T-helper 2 cell treated with Interferon-gamma antibody and Interleukin-4, amounts not matched to agents 100 ng/mL and 5 ng/mL, for 36 hours (primary cell): ENCODE measurements around the gene CC2D1B. TPM values are rescaled to one million over a fixed set of nuclear protein-coding genes. Genes with fewer than 3 reads are reported as not detected.

Source experiments
- intact Hi-C: fragments of 100-400 bp; cut with micrococcal nuclease; formaldehyde crosslinking; loops from one replicate; pipeline ENCODE4 v1.15.1; 2023
- total RNA-seq: library from RNA; stranded (reverse); gene quantifications from 2 replicates; pipeline ENCODE4 v1.2.3, GENCODE V29; 2022

CC2D1B gene
- total RNA-seq: 47.1 and 49.1 TPM in 2 replicates

- intact Hi-C loops: loop anchor here (1.0 to 10.0 kb wide), 9 partner anchors 38 to 1131 kb away; partner anchors contain the start of genes KTI12, LRP8, NRDC and ORC1
These were observed at the start of gene CC2D1B for GRCh38 chr1:52365746-52366516. TSS of gene CC2D1B (minus strand) at chr1:52366205. CDS start at chr1:52364620, 1,585 bp downstream.

- intact Hi-C loops: no loop called here
These were observed 48.9 kb upstream of the CC2D1B start for GRCh38 chr1:52414942-52415341.

GRCh38 chr1:52413410-52413989 is 47.5 kb upstream of the CC2D1B start:
- intact Hi-C loops: no loop called here

GRCh38 chr1:52404975-52405338 is 39.0 kb upstream of the CC2D1B start:
- intact Hi-C loops: loop anchor here (1.0 to 10.0 kb wide), 6 partner anchors 19 to 520 kb away; partner anchors contain the start of genes CC2D1B, ECHDC2, SCP2 and TUT4

GRCh38 chr1:52404116-52404974 is 38.3 kb upstream of the CC2D1B start, which contains the start of the genes ORC1 and PRPF38A:
TSS of gene ORC1 (minus strand) at chr1:52404423. CDS start at chr1:52402223, 2,200 bp downstream.
TSS of gene PRPF38A (plus strand) at chr1:52404602. CDS start at chr1:52404750, 148 bp downstream.
- intact Hi-C loops: loop anchor here (1.0 to 10.0 kb wide), 6 partner anchors 20 to 520 kb away; partner anchors contain the start of genes CC2D1B, ECHDC2, SCP2 and TUT4

- intact Hi-C loops: loop anchor here (1.0 to 10.0 kb wide), 6 partner anchors 21 to 521 kb away; partner anchors contain the start of genes CC2D1B, ECHDC2, SCP2 and TUT4
These were observed 37.6 kb upstream of the CC2D1B start for GRCh38 chr1:52403566-52404115.

- intact Hi-C loops: loop anchor here (10.0 kb wide), 1 partner anchor 522 kb away; the partner anchor contains the start of genes ECHDC2 and SCP2
These were observed 36.8 kb upstream of the CC2D1B start for GRCh38 chr1:52402860-52403240.

- intact Hi-C loops: loop anchor here (10.0 kb wide), 1 partner anchor 525 kb away; the partner anchor contains the start of genes ECHDC2 and SCP2
These were observed 34.1 kb upstream of the CC2D1B start for GRCh38 chr1:52400131-52400530.

- intact Hi-C loops: loop anchor here (10.0 kb wide), 1 partner anchor 525 kb away; the partner anchor contains the start of genes ECHDC2 and SCP2
These were observed 33.6 kb upstream of the CC2D1B start for GRCh38 chr1:52399629-52400028.

- intact Hi-C loops: no loop called here
These were observed 27.2 kb upstream of the CC2D1B start for GRCh38 chr1:52393174-52393573.

GRCh38 chr1:52386458-52386857 is 20.5 kb upstream of the CC2D1B start:
- intact Hi-C loops: no loop called here

GRCh38 chr1:52385376-52385775 is 19.4 kb upstream of the CC2D1B start:
- intact Hi-C loops: no loop called here

- intact Hi-C loops: loop anchor here (5.0 to 10.0 kb wide), 3 partner anchors 317 to 1135 kb away; partner anchors contain the start of genes LRP8 and RNF11
These were observed 3.8 kb upstream of the CC2D1B start for GRCh38 chr1:52369851-52370250.

GRCh38 chr1:52368383-52369172 is 2.6 kb upstream of the CC2D1B start:
- intact Hi-C loops: loop anchor here (1.0 to 10.0 kb wide), 4 partner anchors 319 to 1134 kb away; partner anchors contain the start of genes COA7, LRP8 and RNF11

GRCh38 chr1:52367272-52367671 is 1.3 kb upstream of the CC2D1B start:
- intact Hi-C loops: loop anchor here (2.0 to 10.0 kb wide), 5 partner anchors 186 to 1132 kb away; partner anchors contain the start of genes LRP8, NRDC, RNF11 and TUT4

- intact Hi-C loops: loop anchor here (1.0 to 10.0 kb wide), 9 partner anchors 38 to 1132 kb away; partner anchors contain the start of genes KTI12, LRP8, NRDC and ORC1
These were observed 467 bp upstream of the CC2D1B start for GRCh38 chr1:52366517-52366827.

- intact Hi-C loops: loop anchor here (5.0 to 10.0 kb wide), 3 partner anchors 322 to 1130 kb away; partner anchors contain the start of genes LRP8 and RNF11
These were observed 797 bp downstream of the CC2D1B start for GRCh38 chr1:52365071-52365745.

GRCh38 chr1:52364235-52364839 is 1.7 kb downstream of the CC2D1B start:
- intact Hi-C loops: loop anchor here (10.0 kb wide), 1 partner anchor 1130 kb away; the partner anchor contains the start of gene RNF11
